Skin of body (tissue), 2 donors: Measurements from ENCODE around the gene MMEL1. TPM values are rescaled to one million over a fixed set of nuclear protein-coding genes. Genes with fewer than 3 reads are reported as not detected.
"Not testable (repeated sequence)": the region's sequence is repeated elsewhere in the genome, so short reads cannot be mapped to it uniquely, and the experiment has no call there.

Experiments used
- DNase-seq: peaks from one replicate; lab custom pipeline; 2025; lab: John Stamatoyannopoulos, UW
- total RNA-seq: library from RNA; depleted of rRNA; stranded (reverse); fragments of >200 nt; gene quantifications from one replicate; pipeline ENCODE4 v1.2.3, GENCODE V29; 2014

The MMEL1 gene
- total RNA-seq, 1 donor from 2014 or later = 1.3 TPM

GRCh38 chr1:2558861-2559260 lies 74.0 kb downstream of the MMEL1 start:
- no peak for DNase-seq

- no peak for DNase-seq
These were observed 74.4 kb downstream of the MMEL1 start for GRCh38 chr1:2558420-2558819.

- no peak for DNase-seq
These were observed 75.1 kb downstream of the MMEL1 start for GRCh38 chr1:2557482-2558400.

- no peak for DNase-seq
These were observed 75.9 kb downstream of the MMEL1 start for GRCh38 chr1:2556678-2557481.

GRCh38 chr1:2556277-2556677 lies 76.5 kb downstream of the MMEL1 start, which contains the start of gene TNFRSF14:
Gene TNFRSF14 (plus strand): TSS chr1:2556371. CDS start chr1:2556665, 294 bp downstream.
- no peak for DNase-seq

GRCh38 chr1:2555634-2556276 lies 77.1 kb downstream of the MMEL1 start:
- peak; percentile 45 for DNase-seq

- DNase-seq = no peak
These were observed 78.0 kb downstream of the MMEL1 start for GRCh38 chr1:2554621-2555387.

GRCh38 chr1:2553871-2554620 lies 78.8 kb downstream of the MMEL1 start:
- DNase-seq = no peak

GRCh38 chr1:2553076-2553475 lies 79.7 kb downstream of the MMEL1 start:
- DNase-seq = not testable (repeated sequence)

GRCh38 chr1:2552189-2552588 lies 80.6 kb downstream of the MMEL1 start:
- no peak for DNase-seq

- not testable (repeated sequence) for DNase-seq
These were observed 81.3 kb downstream of the MMEL1 start for GRCh38 chr1:2551544-2551943.

- not testable (repeated sequence) for DNase-seq
These were observed 82.4 kb downstream of the MMEL1 start for GRCh38 chr1:2550309-2550861.

- not testable (repeated sequence) for DNase-seq
These were observed 83.3 kb downstream of the MMEL1 start for GRCh38 chr1:2549367-2550029.

GRCh38 chr1:2548068-2548589 lies 84.7 kb downstream of the MMEL1 start:
- DNase-seq = no peak

GRCh38 chr1:2547210-2548067 lies 85.4 kb downstream of the MMEL1 start:
- DNase-seq = no peak

- DNase-seq = peak; percentile 39
These were observed 86.2 kb downstream of the MMEL1 start for GRCh38 chr1:2546515-2547209.

GRCh38 chr1:2545754-2546514 lies 86.9 kb downstream of the MMEL1 start:
- peak; percentile 68 for DNase-seq
